CD4-positive, alpha-beta T cell treated with Interleukin-4 for 1 hour (primary cell): ENCODE measurements around the gene OR2T2.
"Not testable (repeated sequence)": the region's sequence is repeated elsewhere in the genome, so short reads cannot be mapped to it uniquely, and the experiment has no call there.

Experiments
- DNase-seq, 2 donors: peaks; one replicate each; pipeline ENCODE4 v3.0.0-alpha.2; 2020 to 2022

Gene OR2T2

DNA sequence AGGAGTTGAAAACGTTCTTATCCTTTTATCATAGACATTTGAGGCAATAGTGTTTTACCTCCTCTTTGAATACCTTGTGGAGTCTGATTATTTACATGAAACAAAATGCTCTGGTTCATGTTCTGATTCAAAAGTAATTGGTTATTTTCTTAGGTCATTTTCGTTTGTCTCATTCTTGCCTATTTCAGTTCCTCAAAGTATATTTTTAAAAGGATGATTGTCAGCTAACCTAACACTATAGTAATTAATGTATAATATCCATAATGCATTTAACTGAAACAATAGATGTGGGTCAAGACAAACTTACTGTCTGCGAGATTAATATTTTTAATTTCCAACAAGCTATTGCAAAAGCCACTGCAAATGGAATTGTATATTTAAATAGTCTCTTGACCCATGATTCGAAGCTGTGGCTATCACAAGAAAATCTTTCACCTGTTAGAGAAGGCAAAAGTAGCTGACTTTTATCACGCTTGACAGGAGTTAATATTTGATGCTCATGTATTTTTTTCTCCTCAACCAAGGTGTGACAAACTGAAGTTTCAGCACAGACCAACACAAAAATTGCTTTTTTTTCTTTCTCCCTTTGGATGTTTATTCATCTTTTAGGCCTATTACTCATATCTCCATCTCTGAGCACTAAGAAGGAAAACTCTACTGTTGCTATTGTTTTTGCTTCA is 5.2 kb downstream of the OR2T2 start:
- not testable (repeated sequence) for DNase-seq

DNA sequence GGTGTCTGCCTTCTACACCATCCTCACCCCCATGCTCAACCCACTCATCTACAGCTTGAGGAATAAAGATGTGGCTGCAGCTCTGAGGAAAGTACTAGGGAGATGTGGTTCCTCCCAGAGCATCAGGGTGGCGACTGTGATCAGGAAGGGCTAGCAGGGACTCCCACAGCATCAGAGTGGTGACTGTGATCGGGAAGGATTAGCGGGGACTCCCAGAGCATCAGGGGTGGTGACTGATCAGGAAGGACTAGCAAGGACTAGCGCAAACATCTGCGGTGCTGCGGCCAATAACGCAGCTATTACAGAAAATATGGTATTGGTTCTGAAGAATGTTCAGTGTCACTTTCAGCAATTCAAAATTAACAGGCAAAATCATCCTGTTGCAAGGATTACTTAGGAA is 8.2 kb downstream of the OR2T2 start:
- DNase-seq, result not testable (repeated sequence)

DNA sequence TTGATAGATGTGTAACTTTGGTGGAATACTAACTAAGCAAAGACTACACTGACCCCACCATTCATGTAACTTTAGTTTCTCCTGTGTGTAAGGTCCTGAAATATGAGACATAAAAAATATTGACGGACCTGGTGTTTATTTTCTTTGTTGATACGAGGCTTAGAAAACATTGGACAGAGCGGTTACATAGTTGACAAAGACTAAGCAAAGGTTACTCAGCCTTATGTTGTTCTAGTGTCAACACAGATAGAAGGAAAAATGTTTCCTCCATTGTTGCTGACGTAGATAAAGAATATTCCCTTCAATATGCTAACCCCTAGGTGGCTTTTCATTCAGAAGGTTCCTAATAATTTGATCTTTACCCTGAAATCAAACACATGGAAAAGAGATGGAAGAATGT is 9.6 kb downstream of the OR2T2 start:
- DNase-seq, result not testable (repeated sequence)

GRCh38 chr1:248456635-248457034 is 11.2 kb downstream of the OR2T2 start:
- not testable (repeated sequence) for DNase-seq

GRCh38 chr1:248459117-248459516 is 13.7 kb downstream of the OR2T2 start:
- not testable (repeated sequence) for DNase-seq

DNA sequence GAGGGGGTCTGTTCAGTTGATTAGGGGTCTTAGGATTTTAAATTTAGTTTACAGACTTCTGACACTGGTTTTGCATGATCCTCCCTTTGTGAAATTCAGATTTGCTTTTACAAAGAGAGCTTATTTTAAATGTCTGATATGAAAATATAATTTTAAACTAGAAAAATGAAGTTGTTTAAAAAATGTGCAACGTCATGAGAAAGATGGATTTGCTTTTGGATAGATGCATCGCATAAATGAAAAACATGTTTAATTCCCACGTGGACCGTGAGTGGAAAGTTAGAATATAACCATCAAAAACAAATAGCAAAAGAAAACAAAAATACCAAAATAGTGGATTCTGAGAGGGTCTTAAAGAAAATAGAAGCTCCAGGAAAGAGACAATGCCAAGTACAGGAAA is 25.7 kb downstream of the OR2T2 start:
- DNase-seq, result no peak

- DNase-seq, result not testable (repeated sequence)
These were observed 26.7 kb downstream of the OR2T2 start for GRCh38 chr1:248472111-248472510.

DNA sequence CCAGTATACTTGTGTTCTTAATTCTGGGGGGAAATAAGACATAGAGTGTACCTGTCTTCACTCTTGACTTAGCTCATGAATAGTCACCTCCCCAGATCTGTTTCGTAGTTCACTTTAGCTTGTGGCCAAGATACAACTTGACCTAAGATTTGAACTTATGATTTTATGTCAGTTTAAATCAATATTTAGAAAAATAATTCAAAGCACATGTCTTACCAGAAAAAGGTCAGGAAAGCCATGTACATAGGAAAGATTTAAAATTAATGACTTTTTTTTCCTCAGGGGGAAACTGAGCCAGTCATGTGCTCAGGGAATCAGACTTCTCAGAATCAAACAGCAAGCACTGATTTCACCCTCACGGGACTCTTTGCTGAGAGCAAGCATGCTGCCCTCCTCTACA is 27.6 kb downstream of the OR2T2 start, which contains the start of gene OR2T3:
OR2T3 (plus strand) TSS at position 301 of the 400 bp plus-strand sequence; CDS start at position 301, 0 bp downstream.
- not testable (repeated sequence) for DNase-seq

GRCh38 chr1:248475660-248476059 is 30.2 kb downstream of the OR2T2 start:
- not testable (repeated sequence) for DNase-seq

DNA sequence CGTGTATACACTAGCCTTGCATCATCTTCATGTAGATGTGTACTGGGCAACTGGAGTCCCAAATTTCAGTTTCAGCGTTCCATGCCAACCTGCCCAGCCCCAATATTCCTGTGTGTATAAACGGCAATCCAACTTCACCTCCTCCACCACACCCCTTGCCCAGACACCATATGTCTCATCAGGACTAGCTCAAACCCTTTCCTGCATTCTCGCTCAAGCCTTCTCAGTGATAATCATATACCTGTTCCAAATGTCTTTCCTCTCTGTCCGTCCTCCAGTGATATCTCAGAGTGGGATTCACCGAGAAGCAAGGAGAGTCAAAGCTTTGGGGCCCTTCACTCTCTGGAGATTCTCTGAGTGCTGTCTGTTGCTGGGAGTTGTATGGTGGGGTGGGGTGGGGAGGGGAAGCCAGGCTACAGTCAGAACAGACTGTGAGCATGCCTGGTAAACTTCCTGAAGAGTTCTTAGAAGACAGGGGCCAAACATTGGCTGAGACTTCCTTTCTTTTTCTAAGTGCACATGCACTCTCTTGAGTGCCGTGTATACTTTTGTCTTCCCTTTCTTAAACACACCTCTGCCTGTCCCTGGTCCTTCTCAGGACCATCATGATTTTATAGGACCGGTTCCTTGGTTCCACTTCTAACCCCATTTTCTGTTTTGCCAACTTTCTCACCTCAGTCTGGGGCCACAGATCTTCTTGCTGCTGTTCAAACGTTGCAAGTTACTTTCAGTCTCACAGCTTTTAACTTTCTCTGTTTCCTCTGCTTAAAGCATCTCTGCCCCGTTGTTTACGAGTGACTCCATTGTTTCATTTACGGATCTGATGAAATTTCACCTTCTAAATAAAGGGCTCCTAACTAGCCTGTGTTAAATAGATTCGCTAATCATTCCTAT is 36.5 kb downstream of the OR2T2 start:
- DNase-seq, result peak in 1 of 2 donors; percentile 36

GRCh38 chr1:248488289-248488688 is 42.9 kb downstream of the OR2T2 start, which contains the start of gene OR2T5:
TSS of gene OR2T5 (plus strand) at chr1:248488589. CDS start at chr1:248488589, 0 bp downstream.
- not testable (repeated sequence) for DNase-seq

DNA sequence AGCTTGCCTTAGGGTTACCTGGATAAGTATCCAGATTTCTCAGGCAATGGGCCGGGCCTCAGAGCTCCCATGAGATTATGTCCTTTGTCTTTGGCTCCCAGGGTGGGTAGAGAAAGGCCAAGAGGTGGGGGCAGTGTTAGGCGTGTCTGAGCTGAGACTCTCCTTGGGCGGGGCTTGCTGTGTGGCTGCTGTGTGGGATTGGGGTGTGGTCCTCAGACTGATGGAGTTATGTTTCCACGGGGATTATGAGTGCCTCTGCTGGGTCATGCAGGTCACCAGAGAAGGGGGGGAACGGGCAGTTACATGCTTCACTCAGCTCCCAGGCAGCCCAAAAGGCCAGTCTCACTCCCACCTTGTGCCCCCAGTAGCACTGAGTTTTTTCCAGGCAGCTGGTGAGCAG is 51.2 kb downstream of the OR2T2 start:
- not testable (repeated sequence) for DNase-seq

- DNase-seq, result not testable (repeated sequence)
These were observed 55.0 kb downstream of the OR2T2 start for GRCh38 chr1:248500305-248501035.
